SHP77 treated with DMSO at 0.1 percent for 48 hours (cell line): ENCODE measurements around the gene ERP29.
A peak's percentile ranks its signal among the peaks of the same experiment; 100 is the strongest.
"Not testable (repeated sequence)": the region's sequence is repeated elsewhere in the genome, so short reads cannot be mapped to it uniquely, and the experiment has no call there.

ENCODE experiments used
- DNase-seq: peaks from one replicate; lab custom pipeline; 2025; lab: John Stamatoyannopoulos, UW

ERP29 gene

DNA sequence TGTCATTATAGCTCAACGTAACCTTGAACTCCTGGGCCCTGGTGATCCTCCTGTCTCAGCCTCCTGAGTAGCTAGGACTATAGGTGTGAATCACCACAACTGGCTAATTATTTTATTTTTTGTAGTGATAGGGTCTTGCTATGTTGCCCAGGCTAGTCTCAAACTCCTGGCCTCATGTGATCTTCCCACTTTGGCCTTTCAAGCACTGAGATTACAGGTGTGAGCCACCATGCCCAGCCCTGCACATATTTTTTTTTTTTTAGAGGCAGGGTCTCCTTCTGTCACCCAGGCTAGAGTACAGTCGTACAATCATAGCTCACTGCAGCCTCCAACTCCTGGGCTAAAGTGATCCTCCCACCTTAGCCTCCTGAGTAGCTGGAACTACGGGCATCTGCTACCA lies 9.2 kb upstream of the ERP29 start:
- DNase-seq: no peak

DNA sequence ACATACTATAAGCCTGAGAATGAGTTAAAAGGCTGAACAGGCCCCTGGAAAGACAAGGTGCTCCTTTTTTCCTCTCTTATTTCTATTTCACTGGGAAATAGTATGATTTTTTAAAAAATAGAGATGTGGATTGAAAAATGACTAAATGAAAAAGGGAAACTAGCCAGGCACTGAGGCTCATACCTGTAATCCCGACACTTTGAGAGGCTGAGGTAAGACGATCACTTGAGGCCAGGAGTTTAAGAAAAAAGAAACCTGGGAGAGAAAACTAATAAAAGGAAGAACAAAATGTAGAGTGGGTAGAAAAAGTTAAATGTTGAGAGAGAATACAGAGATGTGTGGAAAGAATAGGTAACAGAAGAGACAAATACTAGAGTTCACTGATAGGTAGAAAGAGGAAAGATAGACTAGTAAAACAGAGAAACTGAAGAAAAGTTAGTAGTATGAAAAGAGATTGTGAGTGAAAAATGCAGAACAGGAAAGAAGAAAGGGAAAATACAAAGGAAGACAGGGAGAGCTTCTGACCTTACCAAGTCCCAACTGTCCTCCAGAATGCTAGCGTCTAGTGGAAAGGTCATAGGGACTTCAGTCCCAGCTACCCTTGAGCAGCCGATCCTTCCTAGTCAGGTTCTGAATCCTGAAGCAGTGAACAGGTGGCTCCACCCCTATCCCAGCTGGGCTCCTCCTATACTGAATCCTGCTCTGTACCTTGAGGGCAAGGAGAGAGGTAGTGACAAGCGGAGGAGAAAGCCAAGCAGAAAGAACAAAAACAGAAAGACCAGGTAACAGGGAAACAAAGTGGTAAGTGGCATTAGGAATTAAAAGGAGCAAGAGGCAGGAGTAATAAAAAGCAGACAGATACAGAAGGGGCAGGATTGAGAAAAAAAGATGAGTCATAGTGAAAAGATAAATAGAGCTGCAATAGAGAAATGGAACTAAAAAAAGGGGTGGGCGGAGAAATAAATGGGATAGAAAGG lies 7.5 kb upstream of the ERP29 start:
- no peak for DNase-seq

DNA sequence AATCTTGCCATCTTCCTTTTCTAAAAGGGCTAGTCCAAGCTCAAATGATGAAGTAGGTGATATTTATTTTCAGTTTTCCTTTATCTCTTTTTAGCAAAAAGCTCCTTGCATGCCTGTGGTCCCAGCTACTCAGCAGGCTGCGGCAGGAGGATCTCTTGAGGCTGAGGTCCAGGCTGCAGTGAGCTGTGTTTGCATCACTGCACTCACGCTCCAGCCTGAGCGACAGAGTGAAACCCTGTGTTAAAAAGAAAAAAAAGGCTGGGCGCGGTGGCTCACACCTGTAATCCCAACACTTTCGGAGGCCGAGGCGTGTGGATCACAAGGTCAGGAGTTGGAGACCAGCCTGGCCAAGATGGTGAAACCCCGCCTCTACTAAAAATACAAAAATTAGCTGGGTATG lies 5.3 kb upstream of the ERP29 start:
- DNase-seq: no peak

DNA sequence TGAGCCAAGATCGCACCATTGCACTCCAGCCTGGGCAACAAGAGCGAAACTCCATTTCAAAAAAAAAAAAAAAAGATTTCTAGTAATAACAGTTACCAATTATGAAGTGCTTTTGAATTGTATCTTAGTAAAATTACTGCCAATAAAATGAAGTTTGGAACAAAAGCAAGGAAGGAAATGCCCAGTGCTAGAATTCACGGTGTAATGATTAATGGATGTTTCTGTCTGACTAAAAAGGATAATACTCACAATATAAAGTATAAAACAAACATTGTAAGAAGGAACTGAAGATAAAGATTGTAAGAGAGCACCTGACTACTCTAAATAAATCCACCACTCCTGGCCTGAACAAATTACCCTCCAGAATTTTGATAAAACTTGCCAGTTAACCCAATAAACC lies 4.3 kb upstream of the ERP29 start:
- no peak for DNase-seq

DNA sequence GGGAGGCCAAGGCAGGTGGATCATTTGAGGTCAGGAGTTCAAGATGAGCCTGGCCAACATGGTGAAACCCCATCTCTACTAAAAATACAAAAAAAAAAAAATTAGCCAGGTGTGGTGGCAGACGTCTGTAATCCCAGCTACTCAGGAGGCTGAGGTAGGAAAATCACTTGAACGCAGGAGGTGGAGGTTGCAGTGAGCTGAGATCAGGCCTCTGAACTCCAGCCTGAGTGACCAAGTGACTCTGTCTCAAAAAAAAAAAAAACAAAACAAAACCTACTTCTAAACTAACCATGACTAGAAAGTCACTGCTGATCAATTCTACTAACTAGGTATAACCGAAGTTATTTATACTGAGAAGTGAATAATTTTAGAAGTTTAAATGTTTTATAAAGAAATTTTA lies 3.6 kb upstream of the ERP29 start:
- not testable (repeated sequence) for DNase-seq

DNA sequence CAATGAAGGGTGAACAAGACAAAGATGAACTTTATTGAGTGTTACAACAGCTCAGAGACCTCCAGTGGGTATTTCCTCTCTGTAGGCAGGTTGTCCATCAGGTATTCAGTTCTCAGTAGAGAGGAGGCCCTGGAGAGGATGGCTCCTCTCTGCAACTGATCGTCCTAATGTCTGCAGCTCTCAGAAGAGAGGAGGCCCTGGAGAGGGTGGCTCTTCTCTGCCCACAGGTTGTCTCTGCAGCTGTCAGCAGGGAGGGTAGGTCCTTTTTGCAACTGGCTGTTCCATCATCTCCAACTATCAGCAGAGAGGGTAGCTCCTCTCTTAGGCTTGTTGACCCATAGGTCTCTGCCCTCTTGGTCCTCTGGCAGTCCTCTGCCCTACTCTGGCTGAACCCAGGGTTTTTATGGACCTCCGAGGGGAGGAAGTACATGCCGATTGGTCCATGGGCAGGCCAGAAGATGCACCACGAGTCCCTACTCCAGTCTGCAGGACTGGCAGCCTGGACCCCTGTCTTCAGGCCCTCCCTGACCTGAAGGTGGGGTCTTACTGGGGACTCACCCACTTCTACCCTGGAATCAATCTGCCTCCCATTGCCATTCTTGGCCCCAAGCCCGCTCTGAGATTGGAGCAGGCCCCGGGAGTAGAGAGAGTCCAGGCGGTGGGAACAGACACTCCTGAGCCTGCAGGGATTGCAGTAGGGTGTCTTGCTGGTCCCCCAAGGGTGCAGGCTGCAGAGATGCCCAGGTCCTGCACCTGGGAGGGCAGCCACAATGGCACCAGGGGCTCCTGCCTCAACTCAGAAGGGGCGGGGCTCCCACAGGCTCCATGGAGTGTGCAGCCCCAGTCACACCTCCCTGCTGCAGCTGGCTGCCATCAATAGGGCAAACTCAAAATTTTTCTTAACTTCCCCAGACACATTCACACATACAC lies 2.5 kb upstream of the ERP29 start:
- no peak for DNase-seq

DNA sequence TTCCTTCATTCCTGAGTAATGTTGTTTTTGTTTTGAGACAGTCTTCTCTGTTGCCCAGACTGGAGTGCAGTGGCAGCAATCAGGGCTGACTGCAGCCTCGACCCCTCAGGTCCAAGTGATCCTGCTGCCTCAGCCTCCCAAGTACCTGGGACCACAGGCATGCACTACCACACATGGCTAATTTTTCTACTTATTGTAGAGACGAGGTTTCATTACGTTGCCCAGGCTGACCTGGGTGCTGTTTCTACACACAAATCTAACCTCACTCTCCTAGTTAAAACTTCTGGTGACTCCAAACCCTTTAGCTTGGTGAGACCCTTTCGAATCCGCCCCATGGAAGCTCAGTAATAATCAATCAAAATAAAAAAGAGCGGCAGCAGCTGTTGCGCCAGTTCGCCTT lies 1.5 kb upstream of the ERP29 start:
- no peak for DNase-seq

DNA sequence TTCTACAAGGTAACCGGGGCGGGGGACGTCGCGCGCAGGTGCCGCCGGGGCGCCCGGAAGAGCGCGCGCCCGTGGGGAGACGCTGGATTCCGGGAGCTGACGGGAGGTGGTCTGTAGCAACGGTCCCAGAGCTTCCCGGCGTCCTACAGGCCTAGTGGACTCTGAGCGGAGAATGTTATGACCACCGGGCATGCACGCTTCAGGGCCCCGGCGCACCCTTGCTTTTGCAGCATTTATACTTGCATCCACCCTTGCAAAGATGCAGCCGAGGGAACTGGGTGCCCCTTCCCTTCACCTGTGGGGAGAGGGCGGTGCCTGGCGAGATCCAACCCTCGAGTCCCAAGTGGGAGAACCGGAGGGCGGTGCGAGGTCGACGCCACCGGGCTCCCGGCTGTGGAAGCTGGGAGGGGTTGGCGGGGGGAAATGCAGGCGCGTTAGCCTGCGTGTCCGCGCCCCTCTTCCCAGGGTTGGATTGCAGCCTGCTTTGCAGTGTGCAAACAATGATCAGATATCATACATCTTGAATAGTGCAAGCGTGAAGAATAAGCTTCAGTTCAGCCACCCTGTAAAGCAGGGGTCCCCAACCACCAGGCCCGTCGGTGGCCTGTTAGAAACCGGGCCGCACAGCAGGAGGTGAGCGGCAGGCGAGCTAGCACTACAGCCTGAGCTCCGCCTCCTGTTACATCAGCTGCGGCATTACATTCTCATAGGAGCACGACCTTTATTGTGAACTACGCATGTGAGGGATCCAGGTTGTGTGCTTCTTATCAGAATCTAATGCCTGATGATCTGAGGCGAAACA lies 576 bp downstream of the ERP29 start:
- DNase-seq: peak; percentile 52

DNA sequence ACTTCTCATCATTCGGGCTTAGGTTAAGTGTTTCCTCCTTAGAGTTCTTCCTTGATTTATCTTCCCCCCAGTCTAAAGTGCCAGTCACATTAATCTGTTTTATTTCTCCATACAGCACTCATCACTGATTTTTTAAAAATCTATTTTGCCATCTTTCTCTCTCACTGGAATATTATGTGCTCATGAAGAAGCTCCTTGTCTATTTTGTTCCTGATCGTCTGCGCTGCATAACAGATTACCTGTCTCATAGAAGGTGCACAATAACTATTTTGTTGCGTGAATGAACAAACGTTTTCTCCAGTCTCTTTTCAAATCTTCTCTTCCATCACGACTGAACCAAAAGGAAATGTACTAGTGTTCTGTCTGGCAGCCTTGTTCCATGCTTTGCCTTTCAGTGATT lies 2.7 kb downstream of the ERP29 start:
- no peak for DNase-seq

DNA sequence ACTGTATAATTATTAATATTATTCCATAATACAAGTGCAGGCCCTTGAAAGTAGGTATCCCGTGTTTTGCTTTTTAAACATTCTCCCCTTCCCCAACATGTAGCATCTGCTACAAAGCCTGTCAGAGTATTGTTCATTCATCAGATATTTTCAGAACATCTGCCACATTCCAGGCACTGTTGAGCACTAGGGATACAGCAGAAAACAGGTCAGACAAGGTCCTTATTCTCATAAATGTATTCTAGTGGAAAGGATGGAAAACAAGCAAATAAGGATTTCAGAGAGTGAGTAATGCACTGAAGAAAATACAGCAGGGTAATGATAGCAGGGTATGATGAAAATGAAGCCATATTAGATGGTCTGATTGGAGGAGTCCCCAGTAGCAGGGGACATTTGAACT lies 3.8 kb downstream of the ERP29 start:
- no peak for DNase-seq

DNA sequence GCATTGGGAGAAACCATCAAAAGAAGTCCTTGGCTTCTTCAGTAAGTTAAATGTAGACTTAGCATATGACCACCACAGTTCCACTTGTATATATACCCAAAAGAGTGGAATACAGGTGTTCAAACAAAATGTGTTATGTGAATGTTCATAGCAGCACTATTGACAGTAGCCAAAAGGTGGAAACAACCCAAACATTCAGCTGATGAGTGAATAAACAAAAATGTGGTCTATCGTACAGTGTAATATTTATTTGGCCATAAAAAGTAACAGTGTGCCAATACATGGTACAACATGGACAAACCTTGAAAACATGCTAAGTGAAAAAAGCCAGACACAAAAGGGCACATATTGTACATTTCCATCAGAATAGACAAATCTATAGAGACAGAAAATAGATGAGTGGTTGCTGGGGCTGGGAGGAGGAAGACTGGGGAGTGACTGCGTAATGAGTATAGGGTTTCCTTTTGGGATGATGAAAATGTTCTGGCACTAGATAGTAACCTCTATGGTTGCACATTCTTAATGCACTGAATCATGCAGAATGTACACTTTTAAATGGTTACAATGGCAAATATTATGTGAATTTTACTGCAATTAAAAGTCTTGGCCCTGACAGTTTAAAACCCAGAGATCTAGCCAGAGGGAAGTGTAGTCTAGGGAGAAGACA lies 5.5 kb downstream of the ERP29 start:
- DNase-seq: no peak

DNA sequence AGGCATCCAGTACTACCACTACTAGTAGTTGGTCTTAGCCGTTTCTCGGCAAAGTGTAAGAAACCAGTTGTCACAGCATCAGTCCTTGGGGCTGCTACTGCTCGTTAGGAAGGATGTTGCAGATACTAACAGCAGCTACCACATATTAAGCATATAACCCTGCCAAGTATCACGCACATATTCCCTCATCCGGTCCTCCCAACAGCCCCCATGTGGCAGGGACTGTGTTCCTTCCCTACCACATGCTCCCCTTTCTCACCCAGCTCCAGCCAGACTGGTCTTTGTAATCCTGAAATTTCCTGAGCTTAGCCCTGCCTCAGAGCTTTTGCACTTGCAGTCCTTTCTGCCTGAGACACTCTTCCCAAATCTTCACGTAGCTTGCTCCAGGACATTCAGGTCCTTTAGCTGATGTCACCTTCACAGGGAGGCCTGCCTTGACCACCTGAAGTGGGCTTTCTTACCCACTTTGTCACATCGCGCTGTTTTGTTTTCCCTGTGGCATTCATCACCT lies 7.8 kb downstream of the ERP29 start:
- no peak for DNase-seq

DNA sequence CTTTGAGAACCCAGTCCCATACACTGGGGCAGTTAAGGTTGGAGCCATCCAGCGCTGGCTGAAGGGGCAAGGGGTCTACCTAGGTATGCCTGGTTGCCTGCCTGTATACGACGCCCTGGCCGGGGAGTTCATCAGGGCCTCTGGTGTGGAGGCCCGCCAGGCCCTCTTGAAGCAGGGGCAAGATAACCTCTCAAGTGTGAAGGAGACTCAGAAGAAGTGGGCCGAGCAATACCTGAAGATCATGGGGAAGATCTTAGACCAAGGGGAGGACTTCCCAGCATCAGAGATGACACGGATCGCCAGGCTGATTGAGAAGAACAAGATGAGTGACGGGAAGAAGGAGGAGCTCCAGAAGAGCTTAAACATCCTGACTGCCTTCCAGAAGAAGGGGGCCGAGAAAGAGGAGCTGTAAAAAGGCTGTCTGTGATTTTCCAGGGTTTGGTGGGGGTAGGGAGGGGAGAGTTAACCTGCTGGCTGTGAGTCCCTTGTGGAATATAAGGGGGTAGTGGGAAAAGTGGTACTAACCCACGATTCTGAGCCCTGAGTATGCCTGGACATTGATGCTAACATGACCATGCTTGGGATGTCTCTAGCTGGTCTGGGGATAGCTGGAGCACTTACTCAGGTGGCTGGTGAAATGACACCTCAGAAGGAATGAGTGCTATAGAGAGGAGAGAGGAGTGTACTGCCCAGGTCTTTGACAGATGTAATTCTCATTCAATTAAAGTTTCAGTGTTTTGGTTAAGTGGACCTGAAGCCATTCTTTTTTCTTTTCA lies 9.2 kb downstream of the ERP29 start:
- DNase-seq: no peak

DNA sequence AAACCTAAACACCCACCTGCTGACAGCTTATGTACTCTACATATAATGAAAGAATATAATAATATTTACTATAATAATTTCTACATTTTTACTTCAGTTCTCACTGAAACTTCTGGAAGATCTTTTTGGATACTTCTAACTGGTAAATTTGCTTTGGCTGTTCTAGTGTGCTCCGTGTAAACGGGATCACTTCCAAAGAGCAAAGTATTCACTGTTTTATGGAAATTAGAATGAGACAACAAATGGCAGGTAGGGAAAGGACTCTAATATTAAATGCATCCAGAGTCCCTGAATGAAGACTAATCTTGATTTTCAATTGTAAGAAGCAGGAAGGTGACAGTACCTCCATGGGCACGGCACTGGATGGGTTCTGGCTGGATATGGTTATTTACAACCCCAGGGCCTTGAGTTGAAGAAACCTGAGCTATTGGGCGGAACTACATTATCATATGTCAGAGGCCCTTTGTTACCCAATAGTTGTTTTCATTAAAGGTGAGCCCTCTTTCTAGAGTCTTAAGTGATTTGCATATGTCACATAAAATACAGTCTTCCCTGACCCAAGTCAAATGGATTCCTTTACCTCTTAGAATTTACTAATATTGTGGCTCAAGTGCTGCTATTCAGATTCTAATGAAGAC lies 10.7 kb downstream of the ERP29 start:
- DNase-seq: no peak

DNA sequence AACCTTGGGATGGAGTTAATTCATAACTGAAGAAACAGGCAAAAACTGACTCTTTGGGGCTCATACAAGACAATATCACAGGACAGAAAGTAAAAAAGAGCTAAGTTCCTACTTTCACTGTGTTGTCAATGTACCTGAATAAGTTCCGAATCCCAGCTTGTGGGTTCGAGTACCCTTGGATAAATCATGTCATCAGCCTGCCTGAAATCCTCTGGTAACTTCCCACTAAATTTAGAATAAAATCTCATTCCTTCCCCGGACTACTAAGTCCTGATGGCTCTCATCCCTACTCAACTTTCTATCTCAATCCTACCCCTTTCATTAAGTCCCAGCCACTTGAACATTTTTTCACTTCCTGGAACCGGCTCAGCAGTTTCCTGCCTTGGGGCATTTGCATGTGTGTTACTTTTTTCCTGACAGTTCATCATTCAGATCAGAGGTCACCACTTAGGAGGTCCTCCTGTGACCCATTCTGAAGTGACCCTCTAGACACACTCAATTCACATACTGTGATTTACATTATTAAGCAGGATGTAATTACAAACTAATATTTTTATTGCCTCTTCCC lies 12.7 kb downstream of the ERP29 start:
- no peak for DNase-seq

DNA sequence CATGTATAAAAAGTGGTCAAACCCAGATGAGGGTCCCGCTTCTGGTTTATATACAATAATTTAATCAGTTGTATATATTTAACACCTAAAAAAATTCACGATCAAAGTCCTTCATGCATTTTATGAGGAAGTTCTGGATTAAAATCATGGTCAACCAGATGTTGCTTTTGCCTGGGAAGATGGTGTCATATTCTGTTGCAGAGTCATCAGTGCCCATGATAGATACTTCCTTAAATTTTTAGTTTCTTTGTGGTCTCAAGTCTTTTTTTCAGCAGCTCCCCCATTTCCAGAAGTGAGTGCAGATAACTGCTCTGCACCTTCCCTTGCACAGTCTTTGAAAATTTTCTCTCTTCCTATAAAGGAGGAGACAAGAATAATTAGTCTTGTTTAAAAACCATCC lies 16.1 kb downstream of the ERP29 start:
- DNase-seq: no peak

DNA sequence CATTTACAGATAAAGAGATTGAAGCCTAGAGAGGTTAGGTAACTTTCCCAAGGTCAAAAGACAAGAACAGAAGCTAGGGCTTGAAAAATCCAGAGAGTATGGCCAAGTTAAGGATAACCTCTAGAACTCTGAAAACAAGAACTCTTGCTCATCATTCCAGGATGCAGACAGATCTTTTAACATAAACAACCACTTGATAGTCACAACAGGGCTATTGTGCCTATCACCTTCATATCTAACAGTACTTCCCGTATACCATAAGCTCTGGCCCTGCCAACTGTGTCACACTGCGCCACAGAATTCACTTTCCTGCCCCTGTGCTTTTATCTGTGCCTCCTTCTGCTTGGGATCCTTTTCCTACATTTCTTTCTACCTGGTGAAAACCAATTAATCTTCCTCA lies 18.2 kb downstream of the ERP29 start:
- DNase-seq: no peak

DNA sequence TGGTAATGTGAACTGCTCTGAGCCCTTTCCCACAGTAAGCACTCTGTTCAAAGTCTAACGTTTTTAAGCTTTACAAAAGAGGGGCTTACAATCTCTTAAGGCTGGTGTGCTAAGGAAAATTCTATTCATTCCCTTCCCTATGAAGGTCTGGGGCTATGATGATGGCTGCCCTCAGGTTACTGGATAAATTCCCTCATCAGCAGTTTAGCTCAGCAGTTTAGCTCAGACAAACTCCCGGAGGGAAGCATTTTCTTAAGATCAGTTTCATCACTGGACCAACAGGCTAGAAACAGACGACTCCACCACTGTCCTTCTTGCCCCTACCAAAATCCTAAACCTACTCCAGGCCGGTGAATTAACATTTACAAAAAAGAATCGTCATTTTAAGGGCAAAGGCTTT lies 19.1 kb downstream of the ERP29 start:
- DNase-seq: no peak

DNA sequence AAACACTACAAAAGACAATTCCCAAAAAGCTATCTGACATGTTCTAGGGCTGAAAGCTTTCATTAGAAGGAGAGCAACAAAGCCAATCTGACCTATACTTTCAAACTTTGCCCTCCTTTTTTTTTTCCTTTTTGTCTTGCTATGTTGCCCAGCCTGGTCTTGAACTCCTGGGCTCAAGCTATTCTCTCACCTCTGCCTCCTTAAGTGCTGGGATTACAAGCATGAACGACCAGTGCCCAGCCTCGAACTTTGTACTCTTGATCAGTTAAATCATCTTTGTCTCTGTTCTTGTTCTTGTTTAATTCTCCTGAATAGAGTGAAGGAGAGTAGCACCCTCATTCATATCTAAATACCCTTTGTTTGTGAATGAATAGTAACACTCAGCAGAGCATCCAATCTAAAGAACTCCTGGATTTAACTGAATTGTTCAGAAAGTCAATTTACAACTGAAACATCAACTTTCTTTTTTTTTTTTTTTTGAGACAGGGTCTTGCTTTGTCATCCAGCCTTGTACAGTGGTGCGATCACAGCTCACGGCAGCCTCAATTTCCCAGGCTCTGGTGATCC lies 22.1 kb downstream of the ERP29 start:
- no peak for DNase-seq
